Measurements from ENCODE around the gene TOMM40L. TPM values are rescaled to one million over a fixed set of nuclear protein-coding genes. Genes with fewer than 3 reads are reported as not detected.
A peak's percentile ranks its signal among the peaks of the same experiment; 100 is the strongest.

TOMM40L gene
- total and polyA plus RNA-seq, 2 donors (not counting 1 experiment from before 2014, with no cell fraction given) = 11.1 to 11.7 TPM

- Histone ChIP-seq H3K27ac (ENCODE audit: insufficient read depth, low read length) (peak overlapping the region; percentile 95), H3K79me2 (ENCODE audit: control insufficient read depth, insufficient read depth, low read length) (peaks cover 10% of the 10 kb centered on the region), H3K9me3 (ENCODE audit: control insufficient read depth, insufficient read depth, low read depth, low read length) (no peaks in the 10 kb centered on the region), H3K4me3 (replicated peaks in 1 of 4; ENCODE audit: control extremely low read depth in 1 of 4, insufficient read depth in 1 of 4, low read depth in 3 of 4, low read length in 4 of 4) (no peak overlapping the region), H3K4me1 (ENCODE audit: control insufficient read depth, extremely low read depth, insufficient read depth, low read length) (peaks cover 44% of the 10 kb centered on the region), H3K9ac (ENCODE audit: insufficient read depth, low read length) (no peak overlapping the region), H4K20me1 (ENCODE audit: control insufficient read depth, extremely low read depth, insufficient read depth, low read length) (no peaks in the 10 kb centered on the region), H3K4me2 (ENCODE audit: extremely low read depth, insufficient read depth, low read length) (no peak overlapping the region), H3K27me3 (ENCODE audit: control insufficient read depth, insufficient read depth, low read length) (no peaks in the 10 kb centered on the region), H3K36me3 (ENCODE audit: control insufficient read depth, insufficient read depth, low read length) (peaks cover 13% of the 10 kb centered on the region), H2AFZ (ENCODE audit: low read length) (no peak overlapping the region)
- TF ChIP-seq CTCF (conservative IDR thresholded peaks at IDR 0.05 in 1 of 2, IDR thresholded peaks at IDR 0.05 in 1 of 2; ENCODE audit: low read depth in 1 of 2, low read length in 2 of 2) (no peak), EZH2 (IDR thresholded peaks at IDR 0.05; ENCODE audit: low read length, missing control alignments) (no peak)
- no peak for DNase-seq (ENCODE audit: low read depth in 2 of 2)
Observed at GRCh38 chr1:161196111-161196510, 29.7 kb upstream of the TOMM40L start.

GRCh38 chr1:161196521-161197451 lies 29.1 kb upstream of the TOMM40L start:
- Histone ChIP-seq H3K36me3 (ENCODE audit: control insufficient read depth, insufficient read depth, low read length) (peaks cover 10% of the 10 kb centered on the region), H3K4me3 (replicated peaks in 1 of 4; ENCODE audit: control extremely low read depth in 1 of 4, insufficient read depth in 1 of 4, low read depth in 3 of 4, low read length in 4 of 4) (peak overlapping the region; percentile 34 to 55 (median 44)), H2AFZ (ENCODE audit: low read length) (peak overlapping the region; percentile 58), H3K79me2 (ENCODE audit: control insufficient read depth, insufficient read depth, low read length) (peaks cover 10% of the 10 kb centered on the region), H3K4me1 (ENCODE audit: control insufficient read depth, extremely low read depth, insufficient read depth, low read length) (peaks cover 49% of the 10 kb centered on the region), H4K20me1 (ENCODE audit: control insufficient read depth, extremely low read depth, insufficient read depth, low read length) (no peaks in the 10 kb centered on the region), H3K9ac (ENCODE audit: insufficient read depth, low read length) (peak overlapping the region; percentile 70), H3K27ac (ENCODE audit: insufficient read depth, low read length) (peak overlapping the region; percentile 95), H3K4me2 (ENCODE audit: extremely low read depth, insufficient read depth, low read length) (peak overlapping the region; percentile 97), H3K27me3 (ENCODE audit: control insufficient read depth, insufficient read depth, low read length) (no peaks in the 10 kb centered on the region), H3K9me3 (ENCODE audit: control insufficient read depth, insufficient read depth, low read depth, low read length) (no peaks in the 10 kb centered on the region)
- no peak for TF ChIP-seq CTCF (conservative IDR thresholded peaks at IDR 0.05 in 1 of 2, IDR thresholded peaks at IDR 0.05 in 1 of 2; ENCODE audit: low read depth in 1 of 2, low read length in 2 of 2)
- TF ChIP-seq EZH2 (IDR thresholded peaks at IDR 0.05; ENCODE audit: low read length, missing control alignments) = no peak
- peak; percentile 48 to 72 for DNase-seq (ENCODE audit: low read depth in 2 of 2)

GRCh38 chr1:161197560-161198193 lies 28.2 kb upstream of the TOMM40L start:
- H3K36me3 ChIP-seq (ENCODE audit: control insufficient read depth, insufficient read depth, low read length) = peaks cover 9% of the 10 kb centered on the region
- peak overlapping the region; percentile 58 for H2AFZ ChIP-seq (ENCODE audit: low read length)
- no peaks in the 10 kb centered on the region for H3K9me3 ChIP-seq (ENCODE audit: control insufficient read depth, insufficient read depth, low read depth, low read length)
- H3K79me2 ChIP-seq (ENCODE audit: control insufficient read depth, insufficient read depth, low read length) = peaks cover 15% of the 10 kb centered on the region
- peaks cover 51% of the 10 kb centered on the region for H3K4me1 ChIP-seq (ENCODE audit: control insufficient read depth, extremely low read depth, insufficient read depth, low read length)
- H3K4me3 ChIP-seq (replicated peaks in 1 of 4; ENCODE audit: control extremely low read depth in 1 of 4, insufficient read depth in 1 of 4, low read depth in 3 of 4, low read length in 4 of 4) = peak overlapping the region; percentile 34 to 55 (median 44)
- H3K9ac ChIP-seq (ENCODE audit: insufficient read depth, low read length) = peak overlapping the region; percentile 70
- TF ChIP-seq EZH2 (IDR thresholded peaks at IDR 0.05; ENCODE audit: low read length, missing control alignments) (no peak), CTCF (conservative IDR thresholded peaks at IDR 0.05 in 1 of 2, IDR thresholded peaks at IDR 0.05 in 1 of 2; ENCODE audit: low read depth in 1 of 2, low read length in 2 of 2) (no peak)
- DNase-seq (ENCODE audit: low read depth in 2 of 2) = no peak
- H4K20me1 ChIP-seq (ENCODE audit: control insufficient read depth, extremely low read depth, insufficient read depth, low read length) = no peaks in the 10 kb centered on the region
- no peaks in the 10 kb centered on the region for H3K27me3 ChIP-seq (ENCODE audit: control insufficient read depth, insufficient read depth, low read length)
- H3K4me2 ChIP-seq (ENCODE audit: extremely low read depth, insufficient read depth, low read length) = peak overlapping the region; percentile 97
- peak overlapping the region; percentile 95 for H3K27ac ChIP-seq (ENCODE audit: insufficient read depth, low read length)
